Osteoblast (primary cell): ENCODE measurements around the gene ADM. TPM values are rescaled to one million over a fixed set of nuclear protein-coding genes. Genes with fewer than 3 reads are reported as not detected.

Experiments used
- DNase-seq: peaks from one replicate; pipeline ENCODE4 v3.0.0; 2011; ENCODE audit warnings: low spot score, mixed read lengths; ENCODE audit not compliant: insufficient read length; ENCODE audit errors: missing footprints
- H2AFZ ChIP-seq: 2 replicates; pipeline ENCODE4 v1.6.0; 2011; ENCODE audit warnings: mild to moderate bottlenecking, low read length
- H3K27ac ChIP-seq: 2 replicates; pipeline ENCODE4 v1.5.1; 2011; ENCODE audit warnings: mild to moderate bottlenecking, low read depth, low read length, moderate library complexity
- H3K27me3 ChIP-seq: 2 replicates; pipeline ENCODE4 v1.6.0; 2012; ENCODE audit warnings: mild to moderate bottlenecking, control low read depth, inconsistent platforms, low read length, moderate library complexity; ENCODE audit not compliant: insufficient read depth
- H3K36me3 ChIP-seq: 2 replicates; pipeline ENCODE4 v1.5.1; 2011; ENCODE audit warnings: mild to moderate bottlenecking, low read length, control low read depth, moderate library complexity; ENCODE audit not compliant: insufficient read depth
- H3K4me1 ChIP-seq: 2 replicates; pipeline ENCODE4 v1.5.1; 2011; ENCODE audit warnings: mild to moderate bottlenecking, low read length, control low read depth, moderate library complexity; ENCODE audit not compliant: insufficient read depth
- H3K4me2 ChIP-seq: 2 replicates; pipeline ENCODE4 v1.6.0; 2011; ENCODE audit warnings: mild to moderate bottlenecking, low read length; ENCODE audit not compliant: insufficient read depth
- H3K4me3 ChIP-seq: fragments of 200-600 bp; sonication (generic); 3 replicates; pipeline ENCODE4 v1.5.1; 2012; ENCODE audit warnings: mild to moderate bottlenecking, low read length, inconsistent platforms; ENCODE audit not compliant: insufficient read depth
- H3K79me2 ChIP-seq: 2 replicates; pipeline ENCODE4 v1.6.0; 2012; ENCODE audit warnings: mild to moderate bottlenecking, low read length, control low read depth, inconsistent platforms; ENCODE audit not compliant: insufficient read depth
- H3K9me3 ChIP-seq: 2 replicates; pipeline ENCODE4 v1.5.1; 2011; ENCODE audit warnings: low read depth, low read length, control low read depth
- H4K20me1 ChIP-seq: 2 replicates; pipeline ENCODE4 v1.6.0; 2012; ENCODE audit warnings: mild to moderate bottlenecking, low read length, control low read depth; ENCODE audit not compliant: insufficient read depth
- CTCF ChIP-seq: IDR thresholded peaks from 2 replicates; pipeline ENCODE4 v1.5.1; 2011; ENCODE audit warnings: mild to moderate bottlenecking, low read depth, low read length, moderate library complexity; ENCODE audit errors: extremely low read depth
- total RNA-seq: library from RNA; depleted of rRNA; stranded (reverse); fragments of >200 nt; gene quantifications from 2 replicates; pipeline ENCODE4 v1.2.3, GENCODE V29; 2012

The ADM gene
- total RNA-seq, 1 donor, result 250 TPM

- no peak for TF ChIP-seq CTCF
- Histone ChIP-seq H3K79me2 (peaks cover 59% of the 10 kb centered on the region), H3K27me3 (no peaks in the 10 kb centered on the region), H3K4me3 (no peak overlapping the region), H3K4me1 (peaks cover 32% of the 10 kb centered on the region), H4K20me1 (peaks cover 14% of the 10 kb centered on the region), H2AFZ (no peak overlapping the region), H3K27ac (no peak overlapping the region), H3K9me3 (no peaks in the 10 kb centered on the region), H3K4me2 (no peak overlapping the region), H3K36me3 (no peaks in the 10 kb centered on the region)
- peak; percentile 76 for DNase-seq
These were observed 36.0 kb upstream of the ADM start for GRCh38 chr11:10268746-10269488.

DNA sequence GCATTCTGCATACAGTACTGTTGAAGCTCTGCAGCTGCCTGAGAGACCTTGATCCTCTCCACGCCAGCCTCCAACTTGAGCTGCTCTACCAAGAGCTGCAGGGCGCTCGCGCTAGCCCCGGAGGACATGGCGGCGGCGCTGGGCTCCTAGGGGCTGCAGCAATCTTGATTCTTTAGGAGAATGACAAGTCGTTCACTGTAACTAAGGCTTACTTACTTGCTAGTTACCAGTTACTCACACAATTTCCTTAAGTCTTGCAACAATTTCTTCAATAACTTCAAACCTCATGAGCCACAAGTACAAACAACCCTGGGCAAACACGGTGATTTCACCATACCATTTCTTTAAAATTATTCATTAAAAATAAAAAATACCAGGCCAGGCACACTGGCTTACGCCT lies 32.7 kb upstream of the ADM start:
- peaks cover 16% of the 10 kb centered on the region for H4K20me1 ChIP-seq
- H3K79me2 ChIP-seq, result peaks cover 52% of the 10 kb centered on the region
- no peak overlapping the region for H2AFZ ChIP-seq
- peaks cover 34% of the 10 kb centered on the region for H3K4me1 ChIP-seq
- no peak overlapping the region for H3K4me2 ChIP-seq
- no peak for DNase-seq
- H3K9me3 ChIP-seq, result no peaks in the 10 kb centered on the region
- no peak overlapping the region for H3K4me3 ChIP-seq
- TF ChIP-seq CTCF, result no peak
- H3K36me3 ChIP-seq, result no peaks in the 10 kb centered on the region
- H3K27me3 ChIP-seq, result no peaks in the 10 kb centered on the region
- no peak overlapping the region for H3K27ac ChIP-seq

DNA sequence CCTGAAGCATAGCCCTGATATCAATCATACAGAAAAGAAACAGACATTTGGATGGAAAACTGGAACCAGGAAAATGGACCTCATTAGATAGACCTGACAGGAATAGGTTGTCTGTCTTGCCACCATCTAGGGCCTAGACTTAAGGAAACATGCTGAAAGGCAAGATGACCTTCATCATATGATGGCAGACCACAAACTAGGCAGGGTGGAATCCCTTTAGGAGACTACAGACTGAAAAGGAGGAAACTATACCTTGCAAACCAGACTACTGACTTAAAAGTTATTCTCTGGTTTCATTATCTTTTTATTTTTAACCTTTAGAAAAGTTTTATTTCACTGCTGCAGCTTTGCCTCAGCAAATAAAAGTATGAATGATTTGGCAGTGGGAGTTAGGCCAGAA lies 31.1 kb upstream of the ADM start:
- Histone ChIP-seq H3K27me3 (no peaks in the 10 kb centered on the region), H3K27ac (no peak overlapping the region), H3K9me3 (no peaks in the 10 kb centered on the region), H3K4me3 (no peak overlapping the region), H3K79me2 (peaks cover 48% of the 10 kb centered on the region), H3K4me1 (peaks cover 27% of the 10 kb centered on the region), H2AFZ (no peak overlapping the region), H4K20me1 (peaks cover 14% of the 10 kb centered on the region), H3K36me3 (no peaks in the 10 kb centered on the region), H3K4me2 (no peak overlapping the region)
- DNase-seq, result no peak
- no peak for TF ChIP-seq CTCF

DNA sequence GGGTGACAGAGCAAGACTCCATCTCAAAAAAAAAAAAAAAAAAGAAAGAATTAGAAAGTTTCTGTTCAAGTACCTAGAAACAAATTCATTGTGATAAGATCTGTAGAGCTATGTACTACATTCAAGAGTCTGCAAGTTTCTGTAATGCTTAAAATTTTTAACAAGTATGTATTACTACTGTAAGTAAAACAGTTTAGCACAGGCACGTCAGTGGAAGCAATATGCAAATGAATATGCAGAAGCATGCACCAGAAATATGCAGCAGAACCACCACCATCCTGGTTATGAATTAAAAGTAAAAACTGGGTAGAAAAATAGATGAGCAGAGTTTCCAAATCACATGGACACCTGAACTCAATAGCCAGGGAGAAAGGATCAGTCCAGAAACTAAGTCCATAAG lies 30.1 kb upstream of the ADM start:
- Histone ChIP-seq H3K27ac (no peak overlapping the region), H3K27me3 (no peaks in the 10 kb centered on the region), H3K9me3 (no peaks in the 10 kb centered on the region), H3K4me1 (peaks cover 18% of the 10 kb centered on the region), H3K36me3 (no peaks in the 10 kb centered on the region), H4K20me1 (peaks cover 6% of the 10 kb centered on the region), H2AFZ (no peak overlapping the region), H3K4me3 (no peak overlapping the region), H3K4me2 (no peak overlapping the region), H3K79me2 (peaks cover 44% of the 10 kb centered on the region)
- no peak for TF ChIP-seq CTCF
- DNase-seq, result no peak
